ENCODE measurements around the gene TMEM98. TPM values are rescaled to one million over a fixed set of nuclear protein-coding genes. Genes with fewer than 3 reads are reported as not detected.
"Not testable (repeated sequence)": the region's sequence is repeated elsewhere in the genome, so short reads cannot be mapped to it uniquely, and the experiment has no call there.

The TMEM98 gene
- polyA plus RNA-seq, 1 donor (not counting 4 experiments of a cell fraction or from before 2014, with no cell fraction given): 66.8 TPM

DNA sequence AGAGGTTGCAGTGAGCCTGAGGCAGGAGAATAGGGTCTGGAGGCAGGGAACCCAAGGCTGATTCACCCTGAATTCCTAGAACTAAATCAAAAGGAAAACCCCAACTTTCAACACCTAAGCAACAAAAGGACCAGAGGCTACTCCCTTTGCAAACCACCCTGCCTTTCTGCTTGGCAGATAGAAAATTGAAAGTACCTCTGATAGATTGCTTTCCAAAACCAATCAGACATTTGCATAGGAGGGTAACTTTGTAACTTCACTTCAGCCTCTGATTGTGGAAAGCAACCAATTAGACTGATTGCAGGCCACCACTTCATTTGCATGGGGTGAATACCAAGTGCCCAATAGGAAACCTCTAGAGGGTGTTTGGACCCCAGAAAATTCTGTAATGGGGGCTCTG lies 10.9 kb upstream of the TMEM98 start:
- FAIRE-seq (no peak), DNase-seq (ENCODE audit: low read depth, low spot score) (no peak)
- Histone ChIP-seq H3K27ac (ENCODE audit: control insufficient read depth, insufficient read depth, low read length) (no peak overlapping the region), H3K36me3 (ENCODE audit: control insufficient read depth in 2 of 2, extremely low read depth in 1 of 2, insufficient read depth in 2 of 2, low read length in 2 of 2) (no peaks in the 10 kb centered on the region), H3K9me1 (ENCODE audit: control insufficient read depth, extremely low read depth, insufficient read depth, low read length) (no peaks in the 10 kb centered on the region), H3K9ac (ENCODE audit: control insufficient read depth, extremely low read depth, insufficient read depth, low read length) (no peak overlapping the region), H3K9me3 (ENCODE audit: control insufficient read depth, low read depth, low read length) (no peaks in the 10 kb centered on the region), H3K4me3 (ENCODE audit: control insufficient read depth in 2 of 3, extremely low read depth in 1 of 3, insufficient read depth in 2 of 3, low read depth in 1 of 3, low read length in 3 of 3) (no peak overlapping the region), H4K20me1 (ENCODE audit: control insufficient read depth, extremely low read depth, insufficient read depth, low read length) (no peaks in the 10 kb centered on the region), H2AFZ (ENCODE audit: control insufficient read depth, low read length) (no peak overlapping the region), H3K4me1 (ENCODE audit: control insufficient read depth, extremely low read depth, insufficient read depth, low read length) (peaks cover 1% of the 10 kb centered on the region), H3K4me2 (ENCODE audit: control insufficient read depth, extremely low read depth, insufficient read depth, low read depth, low read length) (no peak overlapping the region), H3K79me2 (ENCODE audit: control insufficient read depth, insufficient read depth, low read length) (no peaks in the 10 kb centered on the region), H3K27me3 (ENCODE audit: control insufficient read depth, extremely low read depth, insufficient read depth, low read length) (no peaks in the 10 kb centered on the region)
- TF ChIP-seq EZH2 (IDR thresholded peaks at IDR 0.05; ENCODE audit: low read length) (no peak), CTCF (optimal IDR thresholded peaks at IDR 0.05 in 1 of 3, IDR thresholded peaks at IDR 0.05 in 1 of 3, conservative IDR thresholded peaks at IDR 0.05 in 1 of 3; ENCODE audit: extremely low read depth in 1 of 3, insufficient read depth in 2 of 3, low read length in 3 of 3) (no peak)
- dilution Hi-C loops (cut with MboI; ENCODE audit: extremely low pct_ligation_motif_present, low sequenced_read_pairs): loop anchor here (25.0 kb wide), 1 partner anchor 130 kb away; no protein-coding TSS in a partner anchor

- no peak for DNase-seq (ENCODE audit: low read depth, low spot score)
- Histone ChIP-seq H3K4me3 (ENCODE audit: control insufficient read depth in 2 of 3, extremely low read depth in 1 of 3, insufficient read depth in 2 of 3, low read depth in 1 of 3, low read length in 3 of 3) (no peak overlapping the region), H3K27ac (ENCODE audit: control insufficient read depth, insufficient read depth, low read length) (no peak overlapping the region), H3K4me2 (ENCODE audit: control insufficient read depth, extremely low read depth, insufficient read depth, low read depth, low read length) (no peak overlapping the region), H3K9me1 (ENCODE audit: control insufficient read depth, extremely low read depth, insufficient read depth, low read length) (no peaks in the 10 kb centered on the region), H3K9ac (ENCODE audit: control insufficient read depth, extremely low read depth, insufficient read depth, low read length) (no peak overlapping the region), H3K4me1 (ENCODE audit: control insufficient read depth, extremely low read depth, insufficient read depth, low read length) (no peaks in the 10 kb centered on the region), H3K36me3 (ENCODE audit: control insufficient read depth in 2 of 2, extremely low read depth in 1 of 2, insufficient read depth in 2 of 2, low read length in 2 of 2) (no peaks in the 10 kb centered on the region), H4K20me1 (ENCODE audit: control insufficient read depth, extremely low read depth, insufficient read depth, low read length) (no peaks in the 10 kb centered on the region), H3K27me3 (ENCODE audit: control insufficient read depth, extremely low read depth, insufficient read depth, low read length) (no peaks in the 10 kb centered on the region), H2AFZ (ENCODE audit: control insufficient read depth, low read length) (no peak overlapping the region), H3K9me3 (ENCODE audit: control insufficient read depth, low read depth, low read length) (no peaks in the 10 kb centered on the region), H3K79me2 (ENCODE audit: control insufficient read depth, insufficient read depth, low read length) (no peaks in the 10 kb centered on the region)
- dilution Hi-C loops (cut with MboI; ENCODE audit: extremely low pct_ligation_motif_present, low sequenced_read_pairs): loop anchor here (25.0 kb wide), 1 partner anchor 131 kb away; no protein-coding TSS in a partner anchor
- TF ChIP-seq EZH2 (IDR thresholded peaks at IDR 0.05; ENCODE audit: low read length): no peak
- TF ChIP-seq CTCF (optimal IDR thresholded peaks at IDR 0.05 in 1 of 3, IDR thresholded peaks at IDR 0.05 in 1 of 3, conservative IDR thresholded peaks at IDR 0.05 in 1 of 3; ENCODE audit: extremely low read depth in 1 of 3, insufficient read depth in 2 of 3, low read length in 3 of 3): no peak
- no peak for FAIRE-seq
Measured at GRCh38 chr17:32917842-32918241, 10.1 kb upstream of the TMEM98 start.

- H3K4me3 ChIP-seq (ENCODE audit: control insufficient read depth in 2 of 3, extremely low read depth in 1 of 3, insufficient read depth in 2 of 3, low read depth in 1 of 3, low read length in 3 of 3); H3K4me2 ChIP-seq (ENCODE audit: control insufficient read depth, extremely low read depth, insufficient read depth, low read depth, low read length); H3K9ac ChIP-seq (ENCODE audit: control insufficient read depth, extremely low read depth, insufficient read depth, low read length); H3K27me3 ChIP-seq (ENCODE audit: control insufficient read depth, extremely low read depth, insufficient read depth, low read length); H3K36me3 ChIP-seq (ENCODE audit: control insufficient read depth in 2 of 2, extremely low read depth in 1 of 2, insufficient read depth in 2 of 2, low read length in 2 of 2); H3K79me2 ChIP-seq (ENCODE audit: control insufficient read depth, insufficient read depth, low read length); H3K9me1 ChIP-seq (ENCODE audit: control insufficient read depth, extremely low read depth, insufficient read depth, low read length); H3K9me3 ChIP-seq (ENCODE audit: control insufficient read depth, low read depth, low read length); H3K27ac ChIP-seq (ENCODE audit: control insufficient read depth, insufficient read depth, low read length); FAIRE-seq; H3K4me1 ChIP-seq (ENCODE audit: control insufficient read depth, extremely low read depth, insufficient read depth, low read length); H2AFZ ChIP-seq (ENCODE audit: control insufficient read depth, low read length); DNase-seq (ENCODE audit: low read depth, low spot score); H4K20me1 ChIP-seq (ENCODE audit: control insufficient read depth, extremely low read depth, insufficient read depth, low read length): not testable (repeated sequence)
- dilution Hi-C loops (cut with MboI; ENCODE audit: extremely low pct_ligation_motif_present, low sequenced_read_pairs): loop anchor here (25.0 kb wide), 1 partner anchor 133 kb away; no protein-coding TSS in a partner anchor
Measured at GRCh38 chr17:32919876-32920275, 8.1 kb upstream of the TMEM98 start.
